DND-41 (cell line): Measurements from ENCODE around the gene EIF4G3.

Experiments
- CTCF ChIP-seq: IDR thresholded peaks from 2 replicates; pipeline ENCODE4 v1.5.1; 2012; ENCODE audit warnings: borderline replicate concordance, low read length, moderate library complexity, mild to moderate bottlenecking; ENCODE audit not compliant: poor library complexity, severe bottlenecking; ENCODE audit errors: extremely low read depth
- EZH2 ChIP-seq: IDR thresholded peaks from 3 replicates; pipeline ENCODE4 v1.6.1; 2012; ENCODE audit warnings: borderline replicate concordance, low read depth, mild to moderate bottlenecking, moderate library complexity, low read length, inconsistent platforms; ENCODE audit not compliant: severe bottlenecking

- no peak for TF ChIP-seq CTCF
- TF ChIP-seq EZH2 = no peak
Observed at GRCh38 chr1:21090463-21090862, 86.2 kb downstream of the EIF4G3 start.
